Bronchial epithelial cell (primary cell): ENCODE results near the gene GOSR2. TPM values are rescaled to one million over a fixed set of nuclear protein-coding genes. Genes with fewer than 3 reads are reported as not detected.

Source experiments
- DNase-seq: peaks from one replicate; pipeline ENCODE4 v3.0.0-alpha.2; 2010; ENCODE audit warnings: low read depth
- FAIRE-seq: peaks from 2 replicates; lab custom pipeline; 2011; peaks lifted over from hg19 to GRCh38; lab: Jason Lieb, UNC
- H3K27me3 ChIP-seq: 2 replicates; pipeline ENCODE4 v1.5.1; 2011; ENCODE audit warnings: low read length; ENCODE audit not compliant: control insufficient read depth, insufficient read depth
- H3K36me3 ChIP-seq: 2 replicates; pipeline ENCODE4 v1.5.1; 2011; ENCODE audit warnings: low read length; ENCODE audit not compliant: control insufficient read depth, insufficient read depth
- H3K4me3 ChIP-seq: 2 replicates; pipeline ENCODE4 v1.5.1; 2011; ENCODE audit warnings: mild to moderate bottlenecking, low read depth, low read length, control low read depth
- CTCF ChIP-seq: IDR thresholded peaks from 2 replicates; pipeline ENCODE4 v1.5.1; 2011; ENCODE audit warnings: mild to moderate bottlenecking, moderate library complexity, low read length, control low read depth, inconsistent platforms; ENCODE audit not compliant: insufficient read depth, severe bottlenecking
- total RNA-seq: library from RNA; depleted of rRNA; stranded (reverse); fragments of >200 nt; gene quantifications from 2 replicates; pipeline ENCODE4 v1.2.1, GENCODE V29; 2014

Gene GOSR2
- total RNA-seq, 1 donor from 2014 or later, result 37.6 TPM

GRCh38 chr17:46883871-46884520, 39.0 kb upstream of the GOSR2 start:
- TF ChIP-seq CTCF, result no peak
- no peak for DNase-seq
- Histone ChIP-seq H3K36me3 (no peaks in the 10 kb centered on the region), H3K4me3 (no peak overlapping the region), H3K27me3 (peaks cover 4% of the 10 kb centered on the region)
- no peak for FAIRE-seq

DNA sequence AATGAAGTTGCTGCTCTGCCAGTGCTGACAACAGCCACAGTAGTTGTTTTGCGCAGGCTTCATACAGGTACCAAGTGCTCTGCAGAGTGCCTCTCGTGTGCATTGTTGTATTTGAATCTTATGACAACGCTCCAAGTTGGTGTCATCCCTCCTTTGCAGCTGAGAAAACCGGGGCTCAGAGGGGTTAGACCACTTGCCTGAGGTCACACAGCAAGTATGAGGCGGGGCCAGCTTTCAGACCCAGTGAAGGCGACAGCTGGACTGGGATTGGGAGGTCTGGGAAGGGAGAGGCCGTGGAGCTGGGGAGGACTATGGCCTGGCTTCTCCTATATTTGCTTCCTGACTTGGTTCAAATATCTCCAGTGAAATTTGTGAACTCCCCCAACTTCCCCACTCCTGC, 38.4 kb upstream of the GOSR2 start:
- Histone ChIP-seq H3K4me3 (no peak overlapping the region), H3K36me3 (no peaks in the 10 kb centered on the region), H3K27me3 (peaks cover 4% of the 10 kb centered on the region)
- no peak for DNase-seq
- FAIRE-seq, result no peak
- no peak for TF ChIP-seq CTCF

DNA sequence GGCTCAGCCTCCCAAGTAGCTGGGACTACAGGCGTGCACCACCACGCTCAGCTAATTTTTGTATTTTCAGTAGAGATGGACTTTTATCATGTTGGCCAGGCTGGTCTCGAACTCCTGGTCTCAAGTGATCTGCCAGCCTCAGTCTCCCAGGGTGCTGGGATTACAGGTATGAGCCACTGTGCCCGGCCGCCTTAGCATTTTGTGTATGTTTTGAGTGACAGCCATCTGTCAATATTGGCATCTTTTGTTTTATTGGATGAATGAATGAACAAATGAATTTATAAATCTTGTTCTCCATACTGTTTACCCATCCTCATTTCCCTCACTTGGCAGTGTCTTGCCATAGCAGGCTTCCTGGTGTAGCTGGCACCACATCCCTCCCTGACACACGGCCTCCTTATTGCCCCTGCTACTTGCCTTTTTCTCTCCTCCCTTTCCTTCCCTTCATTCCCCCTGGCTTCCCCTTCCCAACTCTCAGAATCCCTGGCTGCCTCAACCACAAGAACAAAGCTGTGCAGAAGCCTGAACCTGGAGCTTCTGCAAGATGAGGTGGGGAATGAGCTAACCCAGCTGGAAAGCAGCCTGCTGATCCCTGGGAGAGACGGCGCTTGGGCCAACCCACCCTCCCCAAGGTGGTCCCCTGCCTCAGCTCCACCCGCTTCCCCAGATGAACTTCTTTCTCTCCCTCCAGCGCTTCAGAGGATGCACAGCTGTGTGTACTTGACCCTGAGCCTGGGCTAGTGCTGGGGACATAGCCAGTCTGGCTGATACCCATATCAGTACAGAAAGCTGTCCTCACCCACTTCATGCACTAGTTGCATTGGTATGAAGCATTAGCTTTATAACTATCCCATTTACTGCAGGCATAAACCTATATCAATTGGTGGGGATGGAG, 37.3 kb upstream of the GOSR2 start:
- no peak for TF ChIP-seq CTCF
- no peaks in the 10 kb centered on the region for H3K36me3 ChIP-seq
- peaks cover 4% of the 10 kb centered on the region for H3K27me3 ChIP-seq
- DNase-seq (no peak), FAIRE-seq (no peak)
- no peak overlapping the region for H3K4me3 ChIP-seq

DNA sequence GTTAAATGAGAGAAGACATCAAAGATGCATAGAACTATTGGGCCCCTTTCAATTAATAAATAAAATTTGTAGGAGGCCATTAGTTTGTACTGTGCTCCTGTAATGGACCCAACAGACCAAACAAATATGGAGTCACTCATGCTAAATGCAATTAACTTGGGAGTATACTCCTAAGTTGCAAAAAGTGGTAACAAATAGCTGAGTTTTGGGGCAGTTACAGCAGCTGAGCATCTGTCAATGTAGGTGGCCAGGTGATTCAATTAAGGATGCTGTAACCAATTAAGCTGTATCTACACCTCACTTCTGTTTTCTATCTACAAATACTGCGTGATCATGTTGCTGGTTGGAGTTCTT, 36.7 kb upstream of the GOSR2 start:
- peaks cover 5% of the 10 kb centered on the region for H3K27me3 ChIP-seq
- no peaks in the 10 kb centered on the region for H3K36me3 ChIP-seq
- no peak overlapping the region for H3K4me3 ChIP-seq
- no peak for DNase-seq
- no peak for TF ChIP-seq CTCF
- FAIRE-seq, result no peak

GRCh38 chr17:46887717-46888116, 35.2 kb upstream of the GOSR2 start:
- no peak overlapping the region for H3K4me3 ChIP-seq
- H3K36me3 ChIP-seq, result no peaks in the 10 kb centered on the region
- peaks cover 5% of the 10 kb centered on the region for H3K27me3 ChIP-seq
- FAIRE-seq (no peak), DNase-seq (no peak)
- TF ChIP-seq CTCF, result no peak
